ENCODE results near the gene DOK4. TPM values are rescaled to one million over a fixed set of nuclear protein-coding genes. Genes with fewer than 3 reads are reported as not detected.

The DOK4 gene
- total RNA-seq, 1 donor from 2014 or later: 17.6 TPM

- TF ChIP-seq CTCF (IDR thresholded peaks at IDR 0.05; ENCODE audit: insufficient read depth, low read length, severe bottlenecking): no peak
- Histone ChIP-seq H3K36me3 (ENCODE audit: control insufficient read depth, insufficient read depth, low read length) (no peaks in the 10 kb centered on the region), H3K4me3 (ENCODE audit: low read depth, low read length) (no peak overlapping the region), H3K27me3 (ENCODE audit: control insufficient read depth, insufficient read depth, low read length) (no peaks in the 10 kb centered on the region)
- no peak for FAIRE-seq
- DNase-seq (ENCODE audit: low read depth): no peak
These were observed 39.5 kb upstream of the DOK4 start for GRCh38 chr16:57525761-57526160.

DNA sequence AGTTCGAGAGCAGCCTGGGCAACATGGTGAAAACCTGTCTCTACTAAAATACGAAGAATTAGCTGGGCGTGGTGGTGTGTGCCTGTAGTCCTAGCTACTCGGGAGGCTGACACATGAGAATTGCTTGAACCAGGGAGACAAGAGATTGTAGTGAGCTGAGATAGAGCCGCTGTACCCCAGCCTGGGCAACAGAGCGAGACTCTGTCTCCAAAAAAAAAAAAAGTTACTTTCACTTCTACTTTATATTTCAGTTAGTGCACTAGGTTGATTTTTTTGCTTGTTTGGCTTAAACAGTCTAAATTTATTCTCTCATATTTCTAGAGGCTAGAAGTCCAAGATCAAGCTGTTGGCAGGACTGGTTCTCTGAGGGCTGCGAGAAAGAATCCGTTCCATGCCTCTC, 36.7 kb upstream of the DOK4 start:
- H3K4me3 ChIP-seq (ENCODE audit: low read depth, low read length): no peak overlapping the region
- FAIRE-seq (no peak), DNase-seq (ENCODE audit: low read depth) (no peak)
- no peaks in the 10 kb centered on the region for H3K27me3 ChIP-seq (ENCODE audit: control insufficient read depth, insufficient read depth, low read length)
- no peak for TF ChIP-seq CTCF (IDR thresholded peaks at IDR 0.05; ENCODE audit: insufficient read depth, low read length, severe bottlenecking)
- no peaks in the 10 kb centered on the region for H3K36me3 ChIP-seq (ENCODE audit: control insufficient read depth, insufficient read depth, low read length)

GRCh38 chr16:57519796-57520360, 33.6 kb upstream of the DOK4 start:
- no peaks in the 10 kb centered on the region for H3K27me3 ChIP-seq (ENCODE audit: control insufficient read depth, insufficient read depth, low read length)
- peak; percentile 37 for DNase-seq (ENCODE audit: low read depth)

DNA sequence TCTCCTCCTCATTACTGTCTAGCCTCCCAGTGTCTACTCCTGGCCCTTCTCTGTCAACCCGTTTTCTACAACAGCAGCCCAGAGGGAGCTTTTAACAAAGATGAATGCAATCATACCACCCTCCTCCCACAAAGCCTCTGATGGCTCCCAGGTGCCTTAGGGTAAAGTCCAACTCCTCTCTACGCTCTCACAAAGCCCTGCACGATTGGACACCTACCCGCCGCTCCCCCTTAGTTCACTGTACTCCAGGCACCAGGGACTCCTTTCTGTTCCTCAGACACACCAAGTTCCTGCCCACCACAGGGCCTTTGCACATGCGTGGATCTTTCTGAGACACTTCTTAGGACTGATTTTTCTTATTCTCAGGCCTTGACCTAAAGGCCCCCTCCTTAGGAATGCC, 32.6 kb upstream of the DOK4 start:
- no peaks in the 10 kb centered on the region for H3K36me3 ChIP-seq (ENCODE audit: control insufficient read depth, insufficient read depth, low read length)
- no peaks in the 10 kb centered on the region for H3K27me3 ChIP-seq (ENCODE audit: control insufficient read depth, insufficient read depth, low read length)
- no peak for DNase-seq (ENCODE audit: low read depth)
- FAIRE-seq: no peak
- TF ChIP-seq CTCF (IDR thresholded peaks at IDR 0.05; ENCODE audit: insufficient read depth, low read length, severe bottlenecking): no peak
- H3K4me3 ChIP-seq (ENCODE audit: low read depth, low read length): no peak overlapping the region

More at GRCh38 chr16:57519796-57520360, 33.6 kb upstream of the DOK4 start:
- peak; percentile 97 for TF ChIP-seq CTCF (IDR thresholded peaks at IDR 0.05; ENCODE audit: insufficient read depth, low read length, severe bottlenecking)
- no peak overlapping the region for H3K4me3 ChIP-seq (ENCODE audit: low read depth, low read length)
- no peak for FAIRE-seq
- no peaks in the 10 kb centered on the region for H3K36me3 ChIP-seq (ENCODE audit: control insufficient read depth, insufficient read depth, low read length)

GRCh38 chr16:57518520-57518919, 32.2 kb upstream of the DOK4 start:
- H3K4me3 ChIP-seq (ENCODE audit: low read depth, low read length): no peak overlapping the region
- no peaks in the 10 kb centered on the region for H3K36me3 ChIP-seq (ENCODE audit: control insufficient read depth, insufficient read depth, low read length)
- FAIRE-seq (no peak), DNase-seq (ENCODE audit: low read depth) (no peak)
- H3K27me3 ChIP-seq (ENCODE audit: control insufficient read depth, insufficient read depth, low read length): no peaks in the 10 kb centered on the region
- TF ChIP-seq CTCF (IDR thresholded peaks at IDR 0.05; ENCODE audit: insufficient read depth, low read length, severe bottlenecking): no peak

Measured in bronchial epithelial cell (primary cell).